H9 (cell line): ENCODE data around the gene BMP2K. TPM values are rescaled to one million over a fixed set of nuclear protein-coding genes. Genes with fewer than 3 reads are reported as not detected.
A peak's percentile ranks its signal among the peaks of the same experiment; 100 is the strongest.

Experiments used
- DNase-seq: peaks from one replicate; pipeline ENCODE4 v3.0.0-alpha.2; 2017
- H2AFZ ChIP-seq: one replicate; pipeline ENCODE4 v1.6.1; 2013; ENCODE audit warnings: mild to moderate bottlenecking, low read length, control low read depth, moderate library complexity
- H2AK5ac ChIP-seq: 2 replicates; pipeline ENCODE4 v1.6.1; 2013; ENCODE audit warnings: low read length, control low read depth, mixed read lengths; ENCODE audit not compliant: insufficient read length
- H2BK120ac ChIP-seq: one replicate; pipeline ENCODE4 v1.6.1; 2013; ENCODE audit warnings: low read depth, mild to moderate bottlenecking, low read length, control low read depth, inconsistent platforms; ENCODE audit not compliant: poor library complexity, severe bottlenecking
- H2BK12ac ChIP-seq: 2 replicates; pipeline ENCODE4 v1.6.1; 2013; ENCODE audit warnings: low read length, control low read depth, mixed read lengths, low read depth; ENCODE audit not compliant: insufficient read length
- H2BK15ac ChIP-seq: 2 replicates; pipeline ENCODE4 v1.6.1; 2013; ENCODE audit warnings: low read depth, low read length, control low read depth
- H2BK20ac ChIP-seq: one replicate; pipeline ENCODE4 v1.6.1; 2013; ENCODE audit warnings: low read depth, mild to moderate bottlenecking, low read length, control low read depth, inconsistent platforms; ENCODE audit not compliant: poor library complexity, severe bottlenecking
- H2BK5ac ChIP-seq: 2 replicates; pipeline ENCODE4 v1.6.1; 2013; ENCODE audit warnings: low read length, control low read depth, mixed read lengths; ENCODE audit not compliant: insufficient read length
- H3K14ac ChIP-seq: 2 replicates; pipeline ENCODE4 v1.6.1; 2013; ENCODE audit warnings: low read length, control low read depth; ENCODE audit not compliant: insufficient read depth
- H3K18ac ChIP-seq: 2 replicates; pipeline ENCODE4 v1.6.1; 2013; ENCODE audit warnings: low read depth, mild to moderate bottlenecking, mixed read lengths, low read length, control low read depth; ENCODE audit not compliant: insufficient read length
- H3K23ac ChIP-seq: 2 replicates; pipeline ENCODE4 v1.6.1; 2013; ENCODE audit warnings: low read length, control low read depth, mixed read lengths, low read depth; ENCODE audit not compliant: insufficient read length
- H3K23me2 ChIP-seq: 2 replicates; pipeline ENCODE4 v1.6.1; 2013; ENCODE audit warnings: low read depth, mild to moderate bottlenecking, mixed read lengths, low read length, control low read depth; ENCODE audit not compliant: insufficient read length, poor library complexity, severe bottlenecking
- H3K27ac ChIP-seq: 2 replicates; pipeline ENCODE4 v1.5.1; 2013; ENCODE audit warnings: low read length, control low read depth, mixed read lengths, low read depth; ENCODE audit not compliant: insufficient read length
- H3K27me3 ChIP-seq: 2 replicates; pipeline ENCODE4 v1.6.1; 2013; ENCODE audit warnings: low read length, control low read depth, inconsistent platforms; ENCODE audit not compliant: insufficient read depth
- H3K4ac ChIP-seq: 2 replicates; pipeline ENCODE4 v1.6.1; 2013; ENCODE audit warnings: low read depth, mild to moderate bottlenecking, control low read depth, inconsistent platforms, low read length, moderate library complexity
- H3K4me1 ChIP-seq: 2 replicates; pipeline ENCODE4 v1.6.1; 2013; ENCODE audit warnings: low read length, control low read depth, inconsistent platforms; ENCODE audit not compliant: insufficient read depth
- H3K4me2 ChIP-seq: 2 replicates; pipeline ENCODE4 v1.6.1; 2013; ENCODE audit warnings: low read length, control low read depth, mixed read lengths; ENCODE audit not compliant: insufficient read length, insufficient read depth
- H3K56ac ChIP-seq: 2 replicates; pipeline ENCODE4 v1.6.1; 2013; ENCODE audit warnings: low read depth, mild to moderate bottlenecking, mixed read lengths, low read length, control low read depth; ENCODE audit not compliant: insufficient read length
- H3K79me1 ChIP-seq: 2 replicates; pipeline ENCODE4 v1.6.1; 2013; ENCODE audit warnings: low read depth, mild to moderate bottlenecking, moderate library complexity, low read length, control low read depth, inconsistent platforms; ENCODE audit not compliant: insufficient read depth, poor library complexity, severe bottlenecking
- H3K79me2 ChIP-seq: 2 replicates; pipeline ENCODE4 v1.6.1; 2013; ENCODE audit warnings: low read length, control low read depth, inconsistent platforms; ENCODE audit not compliant: insufficient read depth
- H3K9ac ChIP-seq: 2 replicates; pipeline ENCODE4 v1.6.1; 2013; ENCODE audit warnings: low read length, control low read depth, mixed read lengths; ENCODE audit not compliant: insufficient read length; ENCODE audit errors: extremely low read depth
- H3K9me3 ChIP-seq: one replicate; pipeline ENCODE4 v1.6.1; 2013; ENCODE audit warnings: low read depth, low read length, inconsistent platforms; ENCODE audit not compliant: control insufficient read depth
- H3T11ph ChIP-seq: one replicate; pipeline ENCODE4 v1.6.1; 2013; ENCODE audit warnings: mild to moderate bottlenecking, low read length, control low read depth, inconsistent platforms
- H4K20me1 ChIP-seq: one replicate; pipeline ENCODE4 v1.6.1; 2013; ENCODE audit not compliant: control insufficient read depth, insufficient read length, insufficient read depth
- H4K5ac ChIP-seq: 2 replicates; pipeline ENCODE4 v1.6.1; 2013; ENCODE audit warnings: low read depth, mild to moderate bottlenecking, mixed read lengths, low read length, control low read depth; ENCODE audit not compliant: insufficient read length
- H4K8ac ChIP-seq: replicated peaks from 2 replicates; pipeline ENCODE4 v1.6.1; 2013; ENCODE audit warnings: low read length, control low read depth, mixed read lengths, low read depth; ENCODE audit not compliant: insufficient read length
- H4K91ac ChIP-seq: 2 replicates; pipeline ENCODE4 v1.6.1; 2013; ENCODE audit warnings: low read depth, mild to moderate bottlenecking, moderate library complexity, mixed read lengths, low read length, control low read depth; ENCODE audit not compliant: insufficient read length
- H3K27ac Mint-ChIP-seq, 3 experiments: 2 replicates in 2 of 3; 3 replicates in 1 of 3; pipeline ENCODE4 v1.8.0; 2020 to 2021; ENCODE audit warnings: mixed read lengths in 3 of 3, mild to moderate bottlenecking in 1 of 3, moderate library complexity in 1 of 3
- H3K27me3 Mint-ChIP-seq: 2 replicates; pipeline ENCODE4 v1.8.0; 2021; ENCODE audit warnings: low read depth, mild to moderate bottlenecking, moderate library complexity, mixed read lengths
- H3K36me3 Mint-ChIP-seq, 3 experiments: 2 replicates in 2 of 3; 3 replicates in 1 of 3; pipeline ENCODE4 v1.8.0; 2020 to 2021; ENCODE audit warnings: low read depth in 3 of 3, mixed read lengths in 3 of 3; ENCODE audit not compliant: insufficient read depth in 1 of 3
- H3K4me1 Mint-ChIP-seq, 2 experiments: 2 replicates each; pipeline ENCODE4 v1.8.0; 2020; ENCODE audit warnings: mixed read lengths in 2 of 2
- H3K4me3 Mint-ChIP-seq, 2 experiments: 2 replicates in 1 of 2; 3 replicates in 1 of 2; pipeline ENCODE4 v1.8.0; 2020 to 2021; ENCODE audit warnings: mild to moderate bottlenecking in 2 of 2, mixed read lengths in 2 of 2, moderate library complexity in 1 of 2
- H3K9me3 Mint-ChIP-seq, 2 experiments: 2 replicates in 1 of 2; 3 replicates in 1 of 2; pipeline ENCODE4 v1.8.0; 2020; ENCODE audit warnings: mild to moderate bottlenecking in 2 of 2, mixed read lengths in 2 of 2, moderate library complexity in 1 of 2
- CTCF ChIP-seq: fragments of 200-600 bp; sonication (generic); conservative IDR thresholded peaks from 3 replicates; pipeline ENCODE4 v1.8.0; 2021; ENCODE audit warnings: antibody characterized with exemption, mild to moderate bottlenecking
- WGBS: extraction: QIAGEN DNeasy Blood & Tissue Kit; methylation state at CpG from one replicate; pipeline ENCODE4 v1.1.7; 2013; ENCODE audit warnings: missing lambda C conversion rate, low lambda C conversion rate, mixed read lengths; ENCODE audit not compliant: insufficient read length; ENCODE audit errors: extremely low coverage; 5-methylcytosine and 5-hydroxymethylcytosine counted together
- total RNA-seq: library from RNA; stranded (reverse); gene quantifications from 2 replicates; pipeline ENCODE4 v1.2.1, GENCODE V29; 2021

BMP2K gene
- total RNA-seq, 1 experiment from 2014 or later = 26.4 TPM

- no peaks in the 10 kb centered on the region; the same call in 1 of the 2 replicates for H3K27me3 ChIP-seq
- no peak within 1 kb of the TSS for H3K56ac ChIP-seq
- no peak within 1 kb of the TSS for H3K4ac ChIP-seq
- H3K23ac ChIP-seq = no peak within 1 kb of the TSS
- Mint-ChIP-seq H3K27me3 (peaks cover 29% of the 10 kb centered on the region), H3K27ac (peak within 1 kb of the TSS; percentile 49 to 86 (median 56); a peak in 6 of 7 replicates), H3K4me1 (peaks cover 33 to 35% of the 10 kb centered on the region in 2 experiments), H3K36me3 (no peaks in the 10 kb centered on the region; a peak in 2 of 7 replicates), H3K4me3 (peak within 1 kb of the TSS; percentile 83 to 97), H3K9me3 (no peaks in the 10 kb centered on the region)
- DNase-seq = peak; percentile 86
- no peak within 1 kb of the TSS for H2BK15ac ChIP-seq
- peak within 1 kb of the TSS; percentile 73 for H3K18ac ChIP-seq
- no peak within 1 kb of the TSS for H4K8ac ChIP-seq
- H3K14ac ChIP-seq = peak within 1 kb of the TSS; percentile 95
- no peak within 1 kb of the TSS for H3K27ac ChIP-seq
- H4K20me1 ChIP-seq = no peaks in the 10 kb centered on the region
- no peak within 1 kb of the TSS for H2BK120ac ChIP-seq
- H3K4me2 ChIP-seq = peak within 1 kb of the TSS; percentile 78
- H3K79me1 ChIP-seq = no peaks in the 10 kb centered on the region
- WGBS = no CpG with 5 or more reads among the region's 77 CpGs
- H2BK12ac ChIP-seq = no peak within 1 kb of the TSS
- H4K5ac ChIP-seq = no peak within 1 kb of the TSS
- no peak within 1 kb of the TSS for H4K91ac ChIP-seq
- peak within 1 kb of the TSS; percentile 83 for H3K9ac ChIP-seq
- H2BK5ac ChIP-seq = no peak within 1 kb of the TSS
- H3K79me2 ChIP-seq = no peaks in the 10 kb centered on the region; the same call in 1 of the 2 replicates
- TF ChIP-seq CTCF = no peak
- H3K23me2 ChIP-seq = peaks cover 6% of the 10 kb centered on the region
- H3K4me1 ChIP-seq = peaks cover 13% of the 10 kb centered on the region; the same call in 1 of the 2 replicates
- H2BK20ac ChIP-seq = no peak within 1 kb of the TSS
- H3K9me3 ChIP-seq = no peaks in the 10 kb centered on the region
- H2AK5ac ChIP-seq = no peak within 1 kb of the TSS
- no peak within 1 kb of the TSS for H3T11ph ChIP-seq
- H2AFZ ChIP-seq = no peak within 1 kb of the TSS
Observed at GRCh38 chr4:78938868-78939666, 162.9 kb downstream of the BMP2K start, which contains the start of gene PAQR3. TSS of gene PAQR3 (minus strand) at chr4:78939438. CDS start at chr4:78939224, 214 bp downstream.
